ENCODE measurements around the gene DTNBP1.

Gene DTNBP1

DNA sequence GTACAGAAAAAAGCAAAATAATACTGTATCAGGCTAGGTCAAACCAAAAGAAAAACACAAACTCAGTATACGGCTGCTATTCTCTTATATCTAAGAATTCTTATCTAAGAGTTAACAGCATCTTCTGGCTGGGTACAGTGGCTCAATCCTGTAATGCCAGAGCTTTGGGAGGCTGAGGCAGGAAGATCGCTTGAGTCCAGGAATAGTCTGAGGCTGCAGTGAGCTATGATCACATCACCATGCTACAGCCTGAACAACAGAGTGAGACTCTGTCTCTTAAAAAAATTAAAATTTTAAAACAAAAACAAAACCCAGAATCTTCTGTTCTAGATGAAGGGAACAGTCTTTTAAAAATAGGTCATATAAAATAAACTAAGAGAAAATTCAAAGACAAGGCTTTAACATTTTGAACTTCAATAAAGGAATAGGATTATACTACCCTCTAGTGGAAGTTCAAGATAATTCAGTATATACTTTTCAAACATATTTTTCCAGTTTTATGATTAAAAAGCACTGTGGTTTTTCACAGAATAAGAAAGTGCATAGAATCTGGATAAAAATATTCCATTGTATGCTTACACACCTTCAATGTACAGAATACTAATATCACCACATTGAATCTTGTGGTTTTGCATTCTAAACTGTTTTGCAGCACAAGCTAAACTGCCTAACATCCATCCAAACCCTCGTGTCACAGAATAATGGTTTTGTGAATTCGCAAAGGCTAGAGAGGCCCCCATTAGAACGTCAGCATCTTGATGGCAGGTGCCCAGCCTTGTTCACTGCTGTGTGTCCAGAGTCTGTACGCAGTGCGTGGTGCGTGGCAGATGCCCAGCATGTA is 39.3 kb downstream of the DTNBP1 start:
- no peak for DNase-seq

- DNase-seq = no peak
These were observed 40.6 kb downstream of the DTNBP1 start for GRCh38 chr6:15622045-15622740.

DNA sequence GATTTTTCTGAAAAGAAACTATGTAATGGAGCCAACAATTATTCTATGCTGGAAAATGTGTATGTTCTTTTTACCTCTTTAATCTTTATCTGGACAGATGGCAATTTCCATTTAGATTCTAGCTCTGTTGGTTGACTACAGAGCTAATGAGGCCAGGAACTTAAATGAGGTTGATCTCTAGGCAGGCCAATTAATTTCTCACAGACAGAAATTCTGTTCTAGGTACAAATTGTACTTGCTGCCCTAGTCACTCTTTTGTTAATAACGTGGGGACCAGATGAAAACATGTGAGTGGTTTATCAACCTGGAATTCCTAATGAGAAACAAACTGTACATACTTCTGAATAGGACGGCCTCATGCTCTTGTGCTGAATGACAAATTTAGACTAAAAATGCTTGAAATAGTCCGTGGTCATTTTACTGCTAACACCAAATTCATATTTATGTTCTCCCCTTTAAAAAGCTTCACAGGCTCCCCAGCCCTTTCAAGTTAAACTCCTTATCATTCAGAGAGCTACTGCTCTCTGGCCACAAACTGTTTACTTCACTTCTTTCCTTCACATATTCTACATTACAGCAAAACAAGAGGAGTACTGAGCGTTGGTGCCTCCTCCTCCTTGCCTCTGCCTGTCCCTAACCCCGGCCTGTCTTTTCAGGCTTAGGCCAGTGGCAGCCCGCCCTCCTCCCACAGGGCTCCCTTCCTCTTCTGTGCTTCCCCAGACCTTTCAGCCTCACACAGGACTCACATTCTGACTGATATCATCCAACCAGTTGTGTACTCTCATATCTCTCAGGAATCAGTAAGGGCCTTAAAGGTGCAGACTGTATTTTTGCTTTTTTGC is 41.4 kb downstream of the DTNBP1 start:
- DNase-seq = no peak

DNA sequence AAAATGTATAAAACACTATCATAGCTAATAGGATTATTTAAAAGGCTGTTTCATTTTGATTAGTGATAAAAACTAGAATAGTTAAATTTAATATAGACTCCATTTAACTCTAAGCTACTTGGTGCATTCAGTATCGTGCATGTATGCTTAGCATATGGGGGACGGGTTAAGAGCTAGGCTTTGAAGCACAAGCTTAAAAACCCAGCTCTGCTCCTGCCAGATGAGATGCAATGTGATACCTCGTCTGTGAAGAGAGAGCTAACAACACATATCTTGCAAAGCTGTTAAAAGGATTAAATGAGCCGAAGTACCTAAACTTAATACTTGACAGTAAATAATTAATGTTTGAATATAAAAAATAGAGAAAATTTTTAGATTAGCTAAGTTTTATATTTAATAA is 42.2 kb downstream of the DTNBP1 start:
- DNase-seq = no peak

DNA sequence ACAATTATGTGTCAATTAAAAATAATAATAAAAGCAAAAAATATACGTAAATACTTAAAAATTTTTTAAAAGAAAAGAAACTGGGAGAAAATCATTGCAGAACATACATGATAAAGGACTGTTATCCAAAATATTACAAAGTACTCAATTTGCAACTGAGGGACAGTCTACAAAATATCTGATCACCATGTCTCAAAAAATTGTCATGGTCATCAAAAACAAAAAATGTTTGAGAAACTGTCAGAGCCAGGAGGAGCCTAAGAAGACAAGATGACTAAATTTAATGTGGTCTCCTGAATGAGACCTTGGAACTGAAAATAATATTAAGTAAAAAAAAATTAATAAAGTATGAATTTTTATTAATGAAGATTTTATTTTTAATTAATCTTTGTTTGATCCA is 43.5 kb downstream of the DTNBP1 start:
- no peak for DNase-seq

GRCh38 chr6:15618685-15619084 is 44.1 kb downstream of the DTNBP1 start:
- DNase-seq = no peak

DNA sequence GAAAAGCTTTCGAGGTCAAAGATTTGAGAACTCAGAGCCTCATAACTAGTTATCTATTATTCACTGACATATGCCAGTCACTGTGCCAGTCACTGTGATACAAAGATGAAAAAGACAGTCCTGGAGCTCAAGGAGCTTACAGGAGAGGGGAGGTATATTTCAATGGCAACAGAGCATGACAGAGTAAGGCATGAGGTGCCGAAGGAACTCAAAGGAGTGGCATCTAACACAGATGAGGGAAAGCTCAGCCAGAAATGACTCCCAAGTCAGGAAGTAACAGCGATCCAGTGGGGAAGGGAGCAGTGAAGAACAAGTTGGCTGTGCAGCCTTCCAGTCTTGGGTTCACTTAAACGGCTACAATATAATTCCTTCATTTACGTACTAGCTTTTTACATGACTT is 46.6 kb downstream of the DTNBP1 start:
- DNase-seq = no peak

DNA sequence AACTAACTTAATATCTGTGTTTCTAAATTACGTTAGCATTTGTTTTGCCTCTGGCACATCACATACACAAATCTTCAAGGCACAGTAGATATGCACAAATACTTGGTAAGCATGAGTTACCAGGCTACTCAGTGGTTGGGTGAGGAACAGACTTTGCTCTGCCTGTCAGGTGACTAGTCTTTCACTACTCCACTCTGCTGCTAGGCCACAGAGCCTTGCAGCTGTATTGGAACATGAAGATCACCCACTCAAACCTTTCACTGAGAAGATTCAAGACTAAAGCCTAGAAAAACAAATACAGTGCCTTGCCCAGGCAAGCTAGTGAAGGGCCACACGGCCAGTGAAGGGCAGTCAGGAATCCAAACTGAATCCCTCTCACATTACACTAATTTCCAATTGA is 47.0 kb downstream of the DTNBP1 start:
- no peak for DNase-seq

DNA sequence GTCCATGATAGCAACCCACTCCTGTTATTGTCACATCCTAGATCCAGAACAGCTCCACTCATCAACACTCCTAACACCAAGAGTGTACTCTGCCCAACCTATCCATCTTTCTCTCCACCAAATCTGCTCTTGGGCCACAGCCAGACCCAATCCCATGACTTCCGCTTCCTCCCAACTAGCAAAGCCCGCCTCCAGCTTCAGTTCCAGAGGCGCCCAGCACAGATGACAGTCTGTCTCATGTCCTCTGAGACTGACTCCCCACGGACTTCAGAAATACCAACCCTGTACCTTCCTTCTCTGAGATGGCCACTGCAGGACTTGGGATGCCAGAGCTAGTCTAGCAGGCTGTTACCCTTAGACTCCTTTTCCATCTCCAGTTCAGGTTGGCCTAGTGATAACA is 48.6 kb downstream of the DTNBP1 start:
- no peak for DNase-seq

DNA sequence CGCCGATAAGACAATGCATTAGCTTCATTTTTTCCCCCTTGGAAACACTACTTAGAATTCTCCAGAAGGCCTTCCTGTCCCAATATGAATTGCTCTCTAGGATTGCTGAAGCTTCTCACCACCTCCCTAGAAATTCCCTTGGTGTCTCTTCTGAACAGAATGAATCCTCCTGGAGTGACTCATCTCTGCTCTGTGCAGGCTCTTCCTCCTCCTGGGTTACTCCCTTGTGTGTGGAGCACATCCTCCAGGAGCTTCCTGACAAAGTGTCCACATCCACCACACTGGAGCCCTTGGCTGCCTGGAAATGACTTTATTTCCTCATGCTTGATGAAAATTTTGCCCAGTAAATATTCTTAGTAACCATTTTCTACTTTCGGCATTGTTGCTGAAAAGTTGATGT is 54.4 kb downstream of the DTNBP1 start:
- DNase-seq = no peak

GRCh38 chr6:15607603-15608002 is 55.2 kb downstream of the DTNBP1 start:
- no peak for DNase-seq

- no peak for DNase-seq
These were observed 56.5 kb downstream of the DTNBP1 start for GRCh38 chr6:15606347-15606746.

DNA sequence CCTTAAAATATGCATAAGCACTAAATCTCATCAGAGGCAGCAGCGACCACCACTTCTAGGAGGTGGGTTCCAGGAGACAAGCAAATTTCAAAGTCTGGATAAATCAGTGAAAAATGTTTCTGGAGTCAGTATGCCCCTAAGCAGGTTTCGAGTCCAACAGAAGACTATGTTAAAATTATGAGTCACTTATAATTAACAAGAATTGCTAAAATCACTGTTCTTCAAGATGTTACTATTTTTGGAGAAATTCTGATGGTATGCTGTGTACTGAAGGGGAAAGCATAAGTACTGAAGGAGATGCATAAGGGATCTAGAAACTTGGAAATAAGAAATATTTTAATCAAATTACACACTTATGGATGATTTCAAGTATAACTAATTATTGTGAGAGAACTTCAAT is 58.0 kb downstream of the DTNBP1 start:
- DNase-seq = no peak

GRCh38 chr6:15602154-15602553 is 60.7 kb downstream of the DTNBP1 start:
- peak in 1 of 4 experiments; percentile 30 for DNase-seq

GRCh38 chr6:15598273-15598798 is 64.5 kb downstream of the DTNBP1 start:
- DNase-seq = no peak

DNA sequence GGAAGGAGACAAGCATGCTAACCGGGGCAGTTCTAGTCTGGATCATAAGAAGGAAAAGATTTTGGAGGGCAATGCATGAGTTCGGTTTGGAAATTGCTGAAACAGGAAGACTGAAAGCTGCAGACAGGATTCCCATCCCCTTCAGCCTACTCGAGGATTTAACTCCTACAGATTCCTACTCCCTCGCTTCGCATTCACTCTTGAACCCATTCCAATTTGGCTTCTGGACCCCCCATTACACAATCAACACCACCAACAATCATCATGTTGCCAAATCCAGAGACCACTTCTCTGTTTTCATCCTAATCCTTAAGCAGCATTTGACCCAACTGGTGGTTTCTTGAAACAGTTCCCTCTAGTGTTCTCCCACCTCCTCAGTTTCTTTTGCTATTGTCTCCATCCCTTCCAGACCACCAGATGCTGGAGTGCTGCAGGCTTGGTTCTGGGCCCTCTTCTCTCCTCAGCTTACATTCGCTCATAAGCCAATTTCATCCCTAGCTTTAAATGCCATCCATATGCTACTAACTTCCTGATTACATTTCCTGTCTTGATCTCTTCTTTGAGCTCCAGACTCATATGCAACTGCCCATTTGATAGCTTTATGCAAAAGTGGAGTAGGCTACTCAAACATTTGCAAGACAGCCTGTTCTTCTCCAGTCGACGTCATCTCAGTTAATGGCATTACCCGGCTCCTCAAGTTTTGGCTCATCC is 66.5 kb downstream of the DTNBP1 start:
- DNase-seq = no peak

DNA sequence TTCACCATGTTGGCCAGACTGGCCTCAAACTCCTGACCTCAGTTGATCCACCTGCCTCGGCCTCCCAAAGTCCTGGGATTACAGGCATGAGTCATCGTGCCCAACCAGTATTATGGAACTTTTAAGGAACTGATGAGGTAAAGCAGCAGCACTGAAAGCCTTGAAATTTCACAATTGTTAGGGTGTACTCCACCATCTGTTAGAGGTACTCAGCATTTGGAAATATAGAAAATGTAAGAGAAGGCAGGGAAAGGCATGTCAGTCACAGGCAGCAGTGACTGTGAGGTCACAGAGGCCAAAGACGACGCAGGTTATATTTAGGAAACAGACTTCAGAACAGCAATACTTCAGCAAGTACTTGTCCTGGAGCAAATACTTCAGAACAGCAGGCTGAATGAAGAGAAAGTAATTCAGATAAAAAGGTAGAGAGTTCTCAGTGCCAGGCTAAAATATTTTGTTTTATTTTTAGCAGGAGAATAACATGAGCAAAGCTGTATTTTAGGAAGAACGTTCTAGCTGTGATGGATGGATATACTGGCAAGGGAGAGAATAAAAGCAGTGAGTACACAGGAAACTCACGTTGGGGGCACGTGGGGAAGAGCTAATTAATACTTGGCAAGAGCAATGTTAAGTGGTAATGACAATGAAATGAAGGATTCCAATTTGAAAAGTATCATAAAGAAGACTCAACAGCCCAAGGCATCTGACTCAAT is 67.2 kb downstream of the DTNBP1 start:
- DNase-seq = no peak

GRCh38 chr6:15594512-15595259 is 68.1 kb downstream of the DTNBP1 start:
- DNase-seq = no peak

GRCh38 chr6:15593798-15594197 is 69.0 kb downstream of the DTNBP1 start:
- DNase-seq = no peak

DNA sequence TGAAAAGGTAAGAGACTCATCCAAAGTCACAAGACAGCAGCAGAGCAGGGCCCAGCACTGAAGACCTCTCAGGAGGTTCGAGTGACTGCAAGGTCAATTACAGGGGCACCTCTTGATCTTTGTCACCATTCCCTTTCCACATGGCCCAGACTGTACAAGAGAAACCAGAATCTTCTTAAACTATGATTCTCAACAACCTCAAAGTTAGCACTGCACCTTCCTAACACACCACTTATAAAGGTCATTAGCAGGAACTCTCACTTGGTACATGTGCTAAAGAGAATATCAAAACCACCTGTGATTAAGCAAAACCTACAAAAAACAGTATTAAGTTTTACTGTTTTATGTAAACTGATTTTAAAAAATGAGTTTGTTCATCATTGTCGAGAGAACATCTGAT is 70.2 kb downstream of the DTNBP1 start:
- no peak for DNase-seq

GRCh38 chr6:15588971-15589634 is 73.7 kb downstream of the DTNBP1 start:
- DNase-seq = no peak

All from activated naive CD4-positive, alpha-beta T cell (primary cell).